ENCODE measurements around the gene ZNF441.

DNA sequence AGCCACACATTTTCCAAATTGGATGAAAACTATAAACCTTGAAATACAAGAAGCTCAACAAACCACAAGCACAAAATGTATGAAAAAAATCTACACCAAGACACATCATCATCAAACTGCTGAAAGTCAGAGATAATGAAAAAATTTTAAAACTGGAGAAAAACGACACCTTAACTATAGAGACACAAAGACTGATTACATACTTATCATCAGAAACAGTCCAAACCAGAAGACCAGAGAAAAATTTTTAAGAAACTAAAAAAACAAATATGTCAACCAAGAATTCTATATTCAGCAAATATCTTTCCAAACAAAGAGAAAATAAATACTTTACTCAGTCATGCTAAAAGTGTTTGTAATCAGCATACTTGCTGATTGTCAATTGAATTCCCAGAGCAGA lies 19.5 kb upstream of the ZNF441 start:
- TF ChIP-seq POLR2AphosphoS5 (IDR thresholded peaks at IDR 0.05; ENCODE audit: low read depth, low read length): no peak
- TF ChIP-seq TAF1 (IDR thresholded peaks at IDR 0.05; ENCODE audit: borderline replicate concordance, insufficient read depth, low read length): no peak
